GM18498 (cell line): ENCODE data around the gene SHISA8.
"Not testable (repeated sequence)": the region's sequence is repeated elsewhere in the genome, so short reads cannot be mapped to it uniquely, and the experiment has no call there.

Experiments used
- ATAC-seq: cut with Tn5 transposase; IDR thresholded peaks from one replicate; pipeline ENCODE4 v1.9.1; 2021; ENCODE audit warnings: mild to moderate bottlenecking, moderate library complexity; ENCODE audit not compliant: unreplicated experiment

The SHISA8 gene

DNA sequence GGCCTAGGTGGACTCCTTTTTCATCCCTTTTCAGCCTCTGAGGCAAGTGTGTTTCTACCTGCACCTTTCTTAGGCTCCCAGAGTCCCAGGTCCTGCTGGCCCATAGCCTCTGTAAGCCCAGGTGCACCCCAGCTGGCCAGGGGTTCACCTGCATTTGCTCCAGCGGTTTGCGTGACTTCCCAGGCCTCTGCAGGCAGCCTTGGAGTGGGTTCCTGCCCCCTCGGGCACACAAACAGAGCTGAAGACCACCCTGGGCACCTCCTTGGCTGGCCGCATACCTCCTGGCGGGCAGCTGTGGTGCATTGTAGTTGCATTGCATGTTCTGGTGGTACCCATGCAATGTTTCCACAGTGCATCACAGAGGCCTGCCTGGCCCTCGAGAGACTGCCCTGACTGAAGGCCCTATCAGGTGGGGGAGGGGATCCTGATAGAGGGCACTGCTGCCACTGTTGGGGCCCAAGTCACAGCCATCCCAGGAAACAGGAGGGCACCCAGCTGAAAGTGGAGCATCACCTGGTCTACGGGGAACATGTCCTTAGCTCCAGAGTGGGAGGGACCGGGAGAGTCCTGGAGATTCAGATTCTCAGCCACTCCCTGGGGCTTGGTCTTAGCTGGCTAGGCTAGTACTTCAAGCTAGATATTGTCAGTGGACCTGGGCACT, 14.1 kb downstream of the SHISA8 start:
- no peak for ATAC-seq

DNA sequence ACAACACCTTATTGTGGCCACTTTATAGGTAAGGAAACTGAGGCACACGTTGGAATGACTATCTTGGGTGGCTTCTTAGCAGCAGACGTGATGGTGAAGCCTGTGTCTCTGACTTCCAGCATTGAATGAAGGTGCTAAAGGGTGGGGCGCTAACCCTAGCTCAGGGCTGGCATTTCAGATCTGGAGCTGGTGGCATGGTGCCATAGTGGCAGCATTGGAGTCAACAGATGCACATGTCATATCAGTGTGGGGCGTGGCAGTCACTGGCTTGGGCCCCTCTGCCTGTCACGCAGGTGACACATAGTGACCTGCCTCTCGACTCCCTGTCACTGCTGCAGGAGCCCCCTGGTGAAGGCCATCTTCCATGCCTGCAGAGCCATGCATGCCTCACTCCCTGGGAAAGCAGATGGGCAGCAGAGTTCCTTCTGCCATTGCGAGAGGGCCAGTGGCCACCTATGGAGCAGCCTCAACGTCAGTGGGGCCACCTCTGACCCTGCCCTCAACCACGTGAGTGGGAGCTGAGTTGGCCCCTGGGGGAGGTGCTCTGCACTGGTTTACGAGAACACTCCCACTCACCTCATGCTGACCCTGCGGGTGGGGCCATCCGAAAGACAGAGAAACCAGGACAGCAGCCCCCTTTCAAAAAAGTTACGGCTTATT, 14.8 kb downstream of the SHISA8 start:
- ATAC-seq = no peak

DNA sequence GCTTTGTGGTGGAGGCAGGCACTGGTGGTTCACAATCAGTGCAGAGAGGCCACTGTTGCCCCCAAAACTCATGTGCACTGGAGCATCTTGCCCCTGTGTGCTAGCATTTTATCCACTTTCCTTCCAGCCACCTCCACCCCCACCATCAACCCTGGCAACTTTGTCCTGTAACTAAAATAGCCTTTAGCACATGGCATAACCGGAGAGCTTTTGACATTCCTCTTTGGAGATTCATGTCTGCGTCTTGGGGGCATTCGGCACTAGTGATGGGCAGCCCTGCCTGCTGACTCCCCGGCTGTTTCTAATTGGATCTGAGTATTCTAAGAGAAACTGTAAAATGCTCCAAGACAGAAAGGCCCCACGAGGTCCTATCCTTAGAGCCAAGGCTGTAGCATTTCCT, 15.8 kb downstream of the SHISA8 start:
- no peak for ATAC-seq

DNA sequence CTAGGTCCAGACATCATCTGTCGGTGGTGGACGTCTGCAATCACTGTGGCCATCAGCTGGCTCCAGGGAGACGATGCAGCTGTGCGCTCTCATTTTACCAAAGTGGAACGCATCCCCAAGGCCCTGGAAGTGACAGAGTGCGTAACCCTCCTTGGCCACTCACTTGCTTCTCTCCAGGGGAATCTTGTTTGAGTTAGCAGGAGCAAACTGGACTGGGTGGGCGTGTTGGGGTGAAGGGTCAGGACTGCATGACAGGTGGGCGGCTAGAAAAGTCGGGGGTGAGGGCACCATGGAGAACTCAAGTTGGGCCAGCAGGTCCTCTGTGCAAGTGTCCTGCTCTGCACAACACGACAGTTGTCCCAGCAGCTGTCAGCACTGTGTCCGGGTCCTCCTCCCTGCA, 16.2 kb downstream of the SHISA8 start:
- ATAC-seq = no peak

DNA sequence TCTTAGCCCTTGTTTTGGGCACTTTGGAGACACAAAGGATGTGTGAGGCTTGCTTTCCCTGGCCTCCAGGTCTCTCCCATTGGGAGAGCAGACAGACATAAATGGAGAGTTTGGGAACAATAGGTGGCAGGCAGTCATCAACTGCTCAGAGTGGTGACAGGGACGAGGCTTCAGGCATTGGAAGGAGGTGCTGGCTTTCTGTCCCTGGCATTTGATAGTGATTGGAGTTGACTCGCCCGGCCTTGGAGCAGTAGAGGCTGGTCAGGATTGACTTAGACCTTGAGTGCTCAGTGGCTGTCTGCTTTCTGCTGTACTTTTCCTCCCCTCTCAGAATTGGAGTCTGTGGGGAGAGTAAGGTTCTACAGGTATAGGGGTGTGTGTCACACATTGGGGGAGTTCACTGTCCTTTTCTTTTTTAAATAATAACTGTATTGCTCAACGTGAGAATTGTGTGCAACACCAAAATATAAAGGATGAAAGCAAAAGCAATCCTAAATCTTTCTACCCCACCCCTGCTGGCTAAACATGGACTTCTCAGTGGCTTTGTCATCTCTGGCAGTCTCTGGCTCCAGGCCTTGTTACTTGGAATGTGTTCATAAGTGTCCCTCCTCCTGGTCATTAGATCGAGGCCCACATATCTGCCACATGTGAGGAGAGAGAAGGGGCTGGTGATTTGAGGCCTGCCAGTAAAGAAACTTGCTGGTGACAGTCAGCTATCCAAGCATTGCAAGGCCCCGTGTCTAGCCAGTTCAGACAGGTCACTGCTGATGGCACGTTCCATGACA, 21.1 kb downstream of the SHISA8 start:
- ATAC-seq = no peak

DNA sequence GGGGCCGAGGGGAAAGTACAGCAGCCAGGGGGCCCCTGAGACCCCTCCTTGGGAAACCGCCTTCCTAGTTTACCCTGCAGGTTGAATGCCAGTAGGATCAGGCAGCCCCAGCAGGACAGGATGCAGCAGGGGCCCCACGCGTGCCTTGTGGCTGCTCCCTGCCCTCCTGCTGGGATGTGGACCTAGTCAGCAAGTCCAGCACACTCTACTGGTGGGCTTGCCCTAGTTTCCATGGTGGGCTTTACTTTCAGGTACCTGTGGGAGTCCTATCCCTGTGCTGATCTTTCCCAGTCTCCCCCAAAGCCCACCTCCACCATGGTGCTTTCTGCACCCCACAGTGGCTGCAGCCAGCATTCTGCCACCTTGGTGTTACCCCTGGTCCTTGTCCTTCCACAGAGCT, 22.2 kb downstream of the SHISA8 start:
- ATAC-seq = no peak

DNA sequence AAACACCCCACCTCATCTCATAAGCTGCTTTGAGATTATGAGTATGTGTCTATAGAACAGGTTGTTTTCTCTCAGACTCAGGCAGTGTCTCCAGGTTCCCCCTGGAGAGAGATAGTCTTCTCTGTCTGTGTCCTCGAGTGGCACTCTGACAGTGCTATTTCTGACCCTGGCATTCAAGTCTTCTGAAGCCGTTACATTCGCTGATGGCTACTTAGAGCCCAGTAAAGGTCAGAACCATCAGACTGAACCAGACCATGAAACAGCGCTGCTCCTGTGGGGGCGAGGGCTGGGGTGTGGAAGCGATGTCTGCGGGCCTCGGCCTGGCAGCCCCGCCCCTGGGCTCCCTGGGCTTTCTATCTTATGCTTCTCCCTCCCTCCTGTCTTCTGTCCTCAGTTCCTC, 23.5 kb downstream of the SHISA8 start:
- no peak for ATAC-seq

DNA sequence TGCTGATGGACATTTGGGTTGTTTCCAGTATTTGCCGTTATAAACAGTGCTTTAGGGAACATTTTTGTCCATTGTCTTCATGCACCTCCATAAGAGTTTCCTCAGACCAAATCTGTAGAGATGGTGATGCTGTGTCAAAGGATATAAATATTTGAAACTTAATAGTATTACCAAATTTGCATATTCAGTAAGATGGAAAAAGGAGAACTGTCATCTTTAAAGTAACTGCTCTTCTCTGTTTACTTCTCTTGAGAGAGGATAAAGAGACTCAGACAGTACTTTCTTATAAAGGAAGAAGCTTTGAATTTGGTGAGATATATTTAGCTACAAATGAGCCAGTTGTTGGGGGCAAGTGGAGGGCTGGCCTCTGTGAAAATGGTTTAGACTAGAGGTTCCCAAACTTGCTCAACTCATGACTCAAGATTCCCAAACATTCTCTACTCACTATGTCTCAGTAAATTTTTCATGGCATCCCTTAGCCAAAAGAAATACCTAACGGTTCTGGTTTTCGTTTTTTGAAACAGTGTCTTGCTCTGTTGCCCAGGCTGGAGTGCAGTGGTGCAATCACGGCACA, 26.2 kb downstream of the SHISA8 start:
- no peak for ATAC-seq

DNA sequence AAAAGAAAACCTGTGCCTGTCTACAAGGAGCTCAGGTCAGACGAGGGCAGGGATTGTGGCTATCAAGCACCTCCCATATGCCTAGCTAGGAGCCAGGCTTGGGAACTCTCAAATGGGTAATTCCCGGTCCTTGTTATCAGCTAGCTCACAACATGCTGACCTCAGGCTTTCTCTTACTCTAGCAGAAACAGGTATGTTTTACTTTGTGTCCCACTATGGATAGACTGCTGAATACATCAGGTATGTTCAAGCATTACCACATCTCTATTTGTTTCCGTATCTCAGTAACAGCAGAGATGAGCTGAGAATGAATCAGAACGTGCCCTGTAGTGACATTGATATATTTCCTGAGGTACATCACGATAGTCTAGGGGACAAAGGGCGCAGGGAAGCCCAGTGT, 29.4 kb downstream of the SHISA8 start:
- no peak for ATAC-seq

DNA sequence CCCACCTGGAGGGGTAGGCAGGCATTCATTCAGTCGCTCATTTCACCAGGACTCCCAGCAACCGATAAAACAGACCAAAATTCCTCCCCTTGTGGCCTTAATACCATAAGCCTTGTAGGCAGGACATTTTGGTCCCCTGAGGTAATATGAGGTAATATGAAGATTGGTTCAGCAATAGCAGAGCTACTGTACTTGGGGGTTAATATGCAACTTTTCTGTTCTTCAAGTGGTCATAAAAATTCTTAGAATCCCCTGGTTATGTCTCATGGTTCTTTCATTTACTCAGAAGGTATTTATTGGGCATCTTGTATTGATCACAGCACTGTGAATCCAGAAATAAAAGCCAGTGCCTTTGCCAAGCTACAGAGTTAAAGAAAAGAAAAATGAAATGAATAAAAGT, 29.8 kb downstream of the SHISA8 start:
- ATAC-seq = no peak

DNA sequence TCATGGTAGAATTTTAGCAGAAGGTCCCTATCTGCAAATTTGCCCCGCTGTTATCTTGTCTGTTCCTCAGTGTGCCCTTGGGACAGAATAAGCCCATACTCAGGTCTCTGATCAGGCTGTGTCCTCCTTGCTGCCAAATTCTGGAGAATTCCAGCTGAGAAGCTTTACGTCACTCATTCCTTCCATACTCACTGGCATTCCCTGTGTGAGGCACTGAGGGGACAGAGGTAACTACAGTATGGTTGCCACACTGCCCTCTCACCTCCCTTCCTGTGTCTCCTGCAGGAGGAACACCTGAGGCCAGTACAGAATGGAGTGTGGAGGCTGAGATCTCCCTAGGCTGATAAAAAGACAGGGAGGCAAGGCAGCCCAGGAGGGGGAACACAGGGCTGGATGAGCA, 31.5 kb downstream of the SHISA8 start:
- no peak for ATAC-seq

DNA sequence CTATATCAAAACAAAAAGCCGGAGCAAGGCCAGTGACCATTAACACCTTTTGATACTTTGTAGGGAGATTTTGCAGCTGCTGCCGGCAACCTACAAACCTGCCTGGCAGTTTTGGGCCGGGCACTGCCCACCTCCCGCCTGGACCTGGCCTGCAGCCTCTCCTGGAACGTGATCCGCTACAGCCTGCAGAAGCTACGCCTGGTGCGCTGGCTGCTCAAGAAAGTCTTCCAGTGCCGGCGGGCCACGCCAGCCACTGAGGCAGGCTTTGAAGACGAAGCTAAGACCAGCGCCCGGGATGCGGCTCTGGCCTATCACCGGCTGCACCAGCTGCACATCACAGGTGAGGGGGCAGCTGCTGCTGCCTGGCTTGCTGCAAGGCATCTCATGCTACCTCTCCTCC, 34.2 kb downstream of the SHISA8 start:
- no peak for ATAC-seq

DNA sequence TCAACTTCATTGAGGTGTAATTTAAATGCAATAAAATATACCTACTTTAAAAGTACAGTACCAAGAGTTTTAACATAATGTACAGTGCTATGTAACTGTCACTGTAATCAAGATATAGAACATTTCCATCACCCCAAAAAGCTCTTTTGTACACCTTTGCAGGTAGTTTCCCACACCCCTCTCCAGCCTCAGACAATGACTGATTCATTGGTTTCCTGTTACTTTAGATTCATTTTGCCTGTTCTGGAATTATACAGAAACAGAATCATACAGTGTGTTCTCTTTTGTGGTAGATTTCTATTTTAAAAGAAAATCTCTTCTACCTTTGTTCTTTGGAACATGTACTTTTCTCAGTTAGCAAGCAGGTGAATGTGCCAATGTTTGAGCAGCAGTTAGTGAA, 38.2 kb downstream of the SHISA8 start:
- no peak for ATAC-seq

DNA sequence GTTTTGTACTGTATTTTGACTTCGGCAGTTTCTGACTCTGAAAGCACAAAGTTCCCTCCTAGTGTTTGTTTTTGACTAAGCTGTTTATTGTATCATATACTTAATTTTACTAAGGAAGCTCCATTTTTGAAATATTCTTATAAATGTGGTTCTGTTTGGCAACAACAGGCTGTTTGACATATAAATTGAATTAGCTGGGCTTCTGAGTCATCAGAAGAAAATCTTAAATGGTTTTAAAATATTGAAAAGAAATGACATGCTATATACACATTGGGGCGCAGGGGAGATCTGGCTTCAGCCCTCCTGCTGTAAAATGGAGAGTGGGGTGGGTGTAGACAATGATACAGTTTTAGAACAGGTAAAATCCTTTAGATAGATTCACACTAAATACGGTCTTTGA, 38.6 kb downstream of the SHISA8 start:
- no peak for ATAC-seq

DNA sequence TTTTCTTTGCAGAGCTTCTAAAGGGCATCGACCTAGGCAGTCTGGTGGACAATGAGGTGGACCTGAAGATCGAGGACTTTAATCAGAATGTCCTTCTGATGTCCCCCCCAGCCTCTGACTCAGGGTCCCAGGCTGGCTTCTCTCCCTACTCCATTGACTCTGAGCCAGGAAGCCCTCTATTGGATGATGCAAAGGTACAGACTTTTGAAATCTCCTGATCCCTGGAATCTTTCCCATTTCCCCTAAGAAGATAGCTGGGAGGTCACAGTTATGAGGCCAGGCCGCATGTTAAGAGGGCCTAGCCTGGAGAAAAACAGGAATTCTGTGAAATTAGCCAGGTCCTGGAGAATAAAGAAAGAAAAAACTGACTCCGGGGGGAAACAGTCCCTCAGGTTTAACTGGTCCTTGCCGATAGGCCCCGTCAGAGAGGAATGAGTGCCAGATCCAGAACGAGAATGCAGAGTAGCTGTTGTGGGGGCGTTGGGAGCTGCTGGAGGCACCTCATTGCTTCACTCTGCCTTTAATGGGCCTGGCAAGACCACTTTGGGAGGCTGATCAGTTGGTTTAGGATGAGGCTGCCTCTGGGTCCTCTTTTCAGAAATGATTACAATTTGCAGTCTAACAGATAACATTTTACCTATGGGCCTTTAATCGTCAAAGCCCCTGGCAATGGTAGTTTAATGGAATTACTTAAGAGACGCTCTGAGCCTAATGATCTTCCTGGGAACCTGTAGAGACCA, 39.2 kb downstream of the SHISA8 start:
- ATAC-seq = no peak

DNA sequence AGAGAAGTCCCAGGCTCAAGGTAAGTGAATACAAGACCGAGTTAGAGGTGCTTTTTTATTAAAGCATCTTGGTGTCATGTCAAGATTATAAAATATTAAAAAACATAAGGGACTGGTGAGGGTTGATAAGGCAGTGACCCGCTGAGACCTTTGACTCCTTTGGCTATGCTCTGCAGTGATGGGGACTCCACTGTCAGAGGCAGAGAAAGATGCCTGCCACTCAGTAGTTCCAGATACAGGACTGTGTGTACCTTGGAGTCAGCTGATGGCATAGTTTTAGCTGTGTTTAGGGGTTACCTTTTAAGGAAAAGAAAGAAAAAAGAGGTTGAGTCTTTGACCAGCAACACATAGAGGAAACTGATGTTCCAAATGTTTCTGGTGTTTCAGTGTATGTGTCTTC, 40.8 kb downstream of the SHISA8 start:
- no peak for ATAC-seq

DNA sequence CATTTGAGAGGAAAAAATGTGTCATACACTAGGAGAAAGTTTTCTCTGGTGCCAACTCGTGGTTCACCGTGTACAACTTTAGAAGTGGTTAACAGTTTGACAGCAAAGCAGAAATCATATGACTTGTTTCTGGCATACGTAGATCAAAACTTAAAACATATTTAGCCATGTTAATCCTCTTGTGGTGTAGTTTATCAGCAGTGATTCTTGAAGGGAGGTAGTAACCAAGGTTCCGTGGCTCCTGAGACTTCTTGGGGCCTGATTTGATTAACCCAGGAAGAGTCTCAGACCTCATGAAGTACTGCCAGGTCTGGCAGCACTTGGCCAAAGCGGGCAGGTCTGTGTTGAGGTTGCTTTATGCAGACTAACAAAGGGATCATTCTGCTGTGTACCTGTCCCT, 41.5 kb downstream of the SHISA8 start:
- no peak for ATAC-seq

DNA sequence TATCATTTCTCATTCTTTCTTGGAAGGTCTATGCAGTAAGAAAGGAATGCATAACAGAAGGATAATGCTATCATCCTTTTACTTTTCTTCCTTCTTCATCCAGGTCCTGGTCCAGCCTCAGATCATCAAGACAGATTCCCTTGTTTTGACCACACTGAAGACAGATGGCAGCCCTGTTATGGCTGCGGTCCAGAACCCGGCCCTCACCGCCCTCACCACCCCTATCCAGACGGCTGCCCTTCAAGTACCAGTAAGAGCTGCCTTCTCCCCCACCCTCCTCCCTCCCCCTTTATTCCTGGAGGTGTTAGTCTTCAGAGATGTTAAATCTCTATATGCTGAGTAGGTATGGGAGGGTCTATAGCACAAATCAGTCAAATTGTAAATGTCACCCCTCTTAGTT, 44.1 kb downstream of the SHISA8 start:
- no peak for ATAC-seq

DNA sequence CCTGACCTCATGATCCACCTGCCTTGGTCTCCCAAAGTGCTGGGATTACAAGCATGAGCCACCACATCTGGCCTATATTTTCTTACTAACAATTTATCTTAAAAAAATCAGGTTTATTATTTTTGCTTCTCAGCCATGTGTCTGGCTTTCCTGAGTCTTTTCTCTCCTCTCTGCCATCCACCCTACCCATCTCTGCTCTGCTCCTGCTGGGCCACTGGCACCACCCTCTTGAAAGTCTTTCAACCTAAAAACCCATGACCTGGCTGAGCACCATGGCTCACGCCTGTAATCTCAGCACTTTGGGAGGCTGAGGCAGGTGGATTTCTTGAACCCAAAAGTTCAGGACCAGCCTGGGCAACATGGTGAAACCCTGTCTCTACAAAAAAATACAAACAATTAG, 44.8 kb downstream of the SHISA8 start:
- not testable (repeated sequence) for ATAC-seq

DNA sequence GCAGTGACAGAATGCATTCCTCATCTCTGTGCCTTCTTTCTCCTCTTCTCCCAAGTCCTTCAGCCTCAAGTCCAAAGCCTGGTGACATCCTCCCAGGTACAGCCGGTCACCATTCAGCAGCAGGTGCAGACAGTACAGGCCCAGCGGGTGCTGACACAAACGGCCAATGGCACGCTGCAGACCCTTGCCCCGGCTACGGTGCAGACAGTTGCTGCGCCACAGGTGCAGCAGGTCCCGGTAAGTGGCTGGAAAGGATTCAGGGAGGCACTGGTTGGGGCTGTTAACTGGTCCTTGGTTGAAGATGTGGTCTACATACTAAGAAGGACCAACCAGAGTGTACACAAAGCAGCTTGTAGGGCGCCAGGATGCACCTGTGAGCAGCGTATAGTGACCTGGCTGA, 46.3 kb downstream of the SHISA8 start:
- no peak for ATAC-seq

DNA sequence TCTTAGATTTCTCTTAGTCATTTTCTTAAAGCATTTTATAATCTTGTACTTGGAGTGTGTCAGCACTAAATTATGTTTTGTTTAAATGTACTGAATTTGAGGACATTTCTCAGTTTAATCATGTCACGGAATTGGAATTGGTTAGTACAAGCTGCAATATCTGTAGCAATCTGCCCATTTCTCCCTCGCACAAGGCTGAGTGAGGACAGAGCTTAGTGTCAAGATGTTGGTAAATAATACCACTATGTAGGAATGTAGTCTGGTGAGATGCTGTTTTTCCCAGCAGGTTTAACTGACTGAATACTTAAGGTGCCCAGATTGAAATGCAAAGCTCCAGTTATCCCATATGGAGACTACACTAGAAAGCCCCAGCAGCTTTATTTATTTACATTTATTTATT, 51.4 kb downstream of the SHISA8 start:
- ATAC-seq = no peak
